Neuronal stem cell (in vitro differentiated cells): Measurements from ENCODE around the gene PDGFA.

ENCODE experiments used
- DNase-seq: peaks from one replicate; pipeline ENCODE4 v3.0.0-alpha.2; 2013; ENCODE audit warnings: low spot score
- H2AFZ ChIP-seq: one replicate; pipeline ENCODE4 v1.6.1; 2013; ENCODE audit warnings: mild to moderate bottlenecking, low read length, inconsistent platforms
- H2AK5ac ChIP-seq: 2 replicates; pipeline ENCODE4 v1.6.1; 2013; ENCODE audit warnings: low read depth, mild to moderate bottlenecking, inconsistent platforms, low read length, moderate library complexity, mixed read lengths
- H2BK120ac ChIP-seq: 2 replicates; pipeline ENCODE4 v1.6.1; 2013; ENCODE audit warnings: low read depth, mild to moderate bottlenecking, inconsistent platforms, low read length, moderate library complexity, mixed read lengths
- H2BK12ac ChIP-seq: one replicate; pipeline ENCODE4 v1.6.1; 2013; ENCODE audit warnings: low read length, inconsistent platforms
- H2BK15ac ChIP-seq: 2 replicates; pipeline ENCODE4 v1.6.1; 2013; ENCODE audit warnings: mild to moderate bottlenecking, low read length, inconsistent platforms, mixed read lengths
- H2BK5ac ChIP-seq: one replicate; pipeline ENCODE4 v1.6.1; 2013; ENCODE audit warnings: inconsistent platforms, mild to moderate bottlenecking, low read length, moderate library complexity
- H3K14ac ChIP-seq: one replicate; pipeline ENCODE4 v1.6.1; 2013; ENCODE audit warnings: low read length, inconsistent platforms
- H3K18ac ChIP-seq: 2 replicates; pipeline ENCODE4 v1.6.1; 2013; ENCODE audit warnings: low read length, inconsistent platforms
- H3K23ac ChIP-seq: 2 replicates; pipeline ENCODE4 v1.6.1; 2013; ENCODE audit warnings: low read depth, mild to moderate bottlenecking, mixed read lengths, low read length, inconsistent platforms; ENCODE audit not compliant: poor library complexity
- H3K27ac ChIP-seq: replicated peaks from 3 replicates; pipeline ENCODE4 v1.5.1; 2013; ENCODE audit warnings: low read length, inconsistent platforms
- H3K27me3 ChIP-seq, 3 experiments: 2 replicates each; pipeline ENCODE4 v1.6.1; 2013; ENCODE audit warnings: low read length in 3 of 3, mild to moderate bottlenecking in 2 of 3, inconsistent platforms in 1 of 3, low read depth in 1 of 3, mixed read lengths in 1 of 3, moderate library complexity in 1 of 3; ENCODE audit not compliant: control insufficient read depth in 3 of 3, insufficient read depth in 3 of 3
- H3K36me3 ChIP-seq, 2 donors: replicated peaks in 1 of 2; 2 replicates each; pipeline ENCODE4 v1.6.1; 2013; ENCODE audit warnings: low read length in 2 of 2; ENCODE audit not compliant: control insufficient read depth in 2 of 2, insufficient read depth in 2 of 2
- H3K4ac ChIP-seq: 2 replicates; pipeline ENCODE4 v1.6.1; 2013; ENCODE audit warnings: inconsistent platforms, mild to moderate bottlenecking, low read length, moderate library complexity
- H3K4me1 ChIP-seq, 2 donors: 1 replicate in 1 of 2; 2 replicates in 1 of 2; pipeline ENCODE4 v1.6.1; 2013; ENCODE audit warnings: low read length in 2 of 2, low read depth in 1 of 2; ENCODE audit not compliant: control insufficient read depth in 2 of 2, insufficient read depth in 1 of 2
- H3K4me2 ChIP-seq: one replicate; pipeline ENCODE4 v1.6.1; 2013; ENCODE audit warnings: mild to moderate bottlenecking, low read length, inconsistent platforms; ENCODE audit not compliant: insufficient read depth, poor library complexity, severe bottlenecking
- H3K4me3 ChIP-seq, 2 donors: 2 replicates each; pipeline ENCODE4 v1.5.1; 2013; ENCODE audit warnings: low read length in 2 of 2, mild to moderate bottlenecking in 2 of 2, inconsistent platforms in 1 of 2, moderate library complexity in 1 of 2
- H3K79me1 ChIP-seq: one replicate; pipeline ENCODE4 v1.6.1; 2013; ENCODE audit warnings: low read depth, mild to moderate bottlenecking, inconsistent platforms, low read length, moderate library complexity
- H3K9ac ChIP-seq: one replicate; pipeline ENCODE4 v1.6.1; 2013; ENCODE audit warnings: mild to moderate bottlenecking, low read depth, low read length, inconsistent platforms; ENCODE audit not compliant: poor library complexity
- H3K9me3 ChIP-seq, 2 donors: replicated peaks in 1 of 2; 2 replicates each; pipeline versions ENCODE3 to v1.6.1; 2013; ENCODE audit warnings: low read length in 2 of 2, mild to moderate bottlenecking in 2 of 2, inconsistent platforms in 1 of 2, low read depth in 1 of 2, mixed read lengths in 1 of 2, moderate library complexity in 1 of 2; ENCODE audit not compliant: control insufficient read depth in 2 of 2, insufficient read depth in 1 of 2
- H4K8ac ChIP-seq: one replicate; pipeline ENCODE4 v1.6.1; 2013; ENCODE audit warnings: low read depth, mild to moderate bottlenecking, inconsistent platforms, low read length, moderate library complexity
- H4K91ac ChIP-seq: one replicate; pipeline ENCODE4 v1.6.1; 2013; ENCODE audit warnings: low read length, low read depth, mild to moderate bottlenecking, inconsistent platforms; ENCODE audit not compliant: poor library complexity
- WGBS, 2 donors: extraction: QIAGEN DNeasy Blood & Tissue Kit; methylation state at CpG; one replicate each; pipeline ENCODE4 v1.1.7; 2013; ENCODE audit warnings: missing lambda C conversion rate in 2 of 2, mixed read lengths in 1 of 2; ENCODE audit not compliant: insufficient read length in 2 of 2, insufficient replicate concordance in 1 of 2; ENCODE audit errors: extremely low coverage in 2 of 2; 5-methylcytosine and 5-hydroxymethylcytosine counted together

PDGFA gene

DNA sequence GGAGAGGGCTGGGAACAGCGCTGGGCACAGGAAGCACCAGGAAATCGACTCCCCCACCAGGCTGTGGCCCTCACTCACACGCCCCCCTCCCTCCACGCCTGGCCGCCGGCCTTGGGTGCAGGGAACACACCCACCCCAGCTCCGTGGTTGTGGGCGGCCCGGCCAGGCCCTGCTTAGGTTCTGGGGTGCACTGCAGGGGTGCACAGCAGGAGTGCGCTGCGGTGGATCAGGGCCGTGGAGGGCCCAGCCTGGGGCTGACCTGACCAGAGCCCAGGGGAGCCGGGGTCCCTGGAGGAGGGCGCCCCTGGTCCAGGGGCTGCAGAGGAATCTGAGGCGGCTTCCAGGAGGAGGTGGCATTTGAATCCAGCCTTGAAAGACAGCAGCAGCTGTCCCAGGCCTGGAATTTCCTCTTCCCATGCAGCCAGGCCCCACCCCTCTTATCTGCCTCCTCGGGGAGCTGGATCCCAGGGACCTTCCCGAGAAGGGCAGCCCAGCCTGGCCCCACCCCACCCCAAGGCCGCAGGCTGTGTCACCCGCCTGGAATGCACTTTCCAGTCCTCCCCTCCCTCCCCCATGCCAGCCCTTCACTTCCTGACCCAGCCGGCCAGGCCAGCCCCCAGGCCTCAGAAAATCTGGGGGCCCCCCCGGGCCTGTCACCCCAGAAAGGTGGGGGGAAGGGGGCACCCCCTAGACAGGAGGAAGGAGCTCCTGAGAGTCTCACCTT is 18.4 kb upstream of the PDGFA start:
- DNase-seq: no peak
- H3K23ac ChIP-seq: peak overlapping the region; percentile 93
- peak overlapping the region; percentile 94 for H2BK12ac ChIP-seq
- no peak overlapping the region for H3K14ac ChIP-seq
- no peak overlapping the region for H3K4me3 ChIP-seq
- H3K27ac ChIP-seq: no peak overlapping the region
- no peaks in the 10 kb centered on the region for H3K36me3 ChIP-seq
- no peak overlapping the region for H2AFZ ChIP-seq
- peak overlapping the region; percentile 92 for H3K18ac ChIP-seq
- peaks cover 5 to 9% of the 10 kb centered on the region in 2 donors for H3K4me1 ChIP-seq
- H2AK5ac ChIP-seq: peak overlapping the region; percentile 92
- H4K8ac ChIP-seq: peak overlapping the region; percentile 17
- no CpG with 5 or more reads among the region's 21 CpGs for WGBS, 2 donors
- peaks cover 0 to 11% (median 0%) of the 10 kb centered on the region in 3 experiments for H3K27me3 ChIP-seq
- peaks cover 0 to 2% of the 10 kb centered on the region in 2 donors for H3K9me3 ChIP-seq
- H3K4me2 ChIP-seq: no peak overlapping the region
- peak overlapping the region; percentile 39 for H2BK5ac ChIP-seq
- no peak overlapping the region for H4K91ac ChIP-seq
- peak overlapping the region; percentile 70 for H3K9ac ChIP-seq
- no peak overlapping the region for H2BK120ac ChIP-seq
- no peak overlapping the region for H3K4ac ChIP-seq
- no peaks in the 10 kb centered on the region for H3K79me1 ChIP-seq
- H2BK15ac ChIP-seq: peak overlapping the region; percentile 75

DNA sequence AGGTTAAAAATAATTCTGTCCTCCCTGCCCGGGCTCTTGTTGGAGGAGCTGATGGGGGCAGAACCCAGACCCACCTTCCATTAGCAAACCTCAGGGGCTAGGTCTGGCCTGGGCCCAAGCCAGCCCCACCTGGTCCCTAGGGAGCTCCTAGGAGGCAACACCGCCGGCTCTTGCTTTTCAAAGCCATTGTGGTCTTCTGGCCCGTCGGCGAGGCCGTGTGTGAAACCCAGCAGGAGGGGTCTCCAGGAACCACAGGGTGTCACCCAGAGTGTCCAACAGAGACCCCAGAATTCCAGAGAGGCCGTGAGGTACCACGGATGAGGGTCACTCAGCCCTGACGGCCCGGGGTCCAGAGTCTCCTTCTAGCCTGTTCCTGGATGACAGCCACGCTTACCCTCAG is 16.6 kb upstream of the PDGFA start:
- Histone ChIP-seq H3K18ac (no peak overlapping the region), H3K36me3 (no peaks in the 10 kb centered on the region), H4K91ac (no peak overlapping the region), H3K14ac (no peak overlapping the region), H3K4me3 (no peak overlapping the region), H3K23ac (no peak overlapping the region), H3K9ac (no peak overlapping the region), H2AFZ (no peak overlapping the region), H2AK5ac (peak overlapping the region; percentile 46), H2BK120ac (peak overlapping the region; percentile 61), H3K4me2 (no peak overlapping the region), H3K4me1 (no peaks in the 10 kb centered on the region), H3K27me3 (peaks cover 0 to 25% (median 0%) of the 10 kb centered on the region in 3 experiments), H3K27ac (no peak overlapping the region), H3K4ac (no peak overlapping the region), H2BK5ac (peak overlapping the region; percentile 82), H2BK12ac (no peak overlapping the region), H3K79me1 (no peaks in the 10 kb centered on the region), H3K9me3 (peaks cover 0 to 2% of the 10 kb centered on the region in 2 donors), H4K8ac (no peak overlapping the region), H2BK15ac (no peak overlapping the region)
- no CpG with 5 or more reads among the region's 12 CpGs for WGBS, 2 donors
- no peak for DNase-seq

DNA sequence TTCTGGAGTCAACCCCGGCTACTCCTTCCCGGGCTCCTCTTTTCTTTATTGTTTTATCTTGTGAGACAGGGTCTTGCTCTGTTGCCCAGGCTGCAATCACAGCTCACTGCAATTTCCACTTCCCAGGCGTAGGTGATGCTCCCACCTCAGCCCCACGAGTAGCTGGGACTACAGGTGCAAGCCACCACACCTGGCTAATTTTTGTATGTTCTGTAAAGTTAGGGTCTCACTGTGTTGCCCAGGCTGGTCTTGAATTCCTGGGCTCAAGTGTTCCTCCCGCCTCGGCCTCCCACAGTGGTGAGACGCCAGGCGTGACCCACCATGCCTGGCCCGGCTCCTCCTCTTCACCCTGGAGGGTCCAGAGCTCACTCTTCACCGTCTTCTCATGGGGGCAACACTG is 15.3 kb upstream of the PDGFA start:
- Histone ChIP-seq H3K14ac (no peak overlapping the region), H2BK5ac (no peak overlapping the region), H3K27me3 (peaks cover 0 to 28% (median 0%) of the 10 kb centered on the region in 3 experiments), H3K4me3 (no peak overlapping the region), H3K9me3 (no peaks in the 10 kb centered on the region), H3K36me3 (no peaks in the 10 kb centered on the region), H3K4ac (no peak overlapping the region), H2BK15ac (no peak overlapping the region), H3K79me1 (no peaks in the 10 kb centered on the region), H3K23ac (peak overlapping the region; percentile 3), H4K8ac (no peak overlapping the region), H4K91ac (no peak overlapping the region), H2BK120ac (no peak overlapping the region), H2AK5ac (peak overlapping the region; percentile 8), H2AFZ (no peak overlapping the region), H3K4me2 (no peak overlapping the region), H3K4me1 (no peaks in the 10 kb centered on the region), H3K9ac (no peak overlapping the region), H2BK12ac (no peak overlapping the region), H3K27ac (no peak overlapping the region), H3K18ac (peak overlapping the region; percentile 57)
- no CpG with 5 or more reads among the region's 10 CpGs for WGBS, 2 donors
- DNase-seq: no peak

- Histone ChIP-seq H3K36me3 (no peaks in the 10 kb centered on the region), H2BK120ac (no peak overlapping the region), H3K9ac (no peak overlapping the region), H2BK5ac (no peak overlapping the region), H4K8ac (no peak overlapping the region), H3K9me3 (no peaks in the 10 kb centered on the region), H3K27ac (no peak overlapping the region), H2BK15ac (no peak overlapping the region), H2BK12ac (no peak overlapping the region), H3K4me3 (no peak overlapping the region), H3K27me3 (peaks cover 0 to 30% (median 0%) of the 10 kb centered on the region in 3 experiments), H3K14ac (no peak overlapping the region), H3K4me1 (no peaks in the 10 kb centered on the region), H3K4ac (no peak overlapping the region), H2AK5ac (no peak overlapping the region), H3K79me1 (no peaks in the 10 kb centered on the region), H3K4me2 (no peak overlapping the region), H3K23ac (peak overlapping the region; percentile 57), H2AFZ (no peak overlapping the region), H4K91ac (no peak overlapping the region), H3K18ac (no peak overlapping the region)
- no CpG with 5 or more reads among the region's 8 CpGs for WGBS, 2 donors
- DNase-seq: no peak
Measured at GRCh38 chr7:534075-534474, 14.4 kb upstream of the PDGFA start.
